Uterus (tissue), 4 donors: ENCODE data around the gene VWA3B. TPM values are rescaled to one million over a fixed set of nuclear protein-coding genes. Genes with fewer than 3 reads are reported as not detected.

Experiments
- DNase-seq, 2 donors: peaks; one replicate each; pipeline ENCODE4 v3.0.0-alpha.2; 2019 to 2020
- H3K27ac ChIP-seq, 2 donors: fragments of 200-600 bp; sonication (generic); 1 replicate in 1 of 2; 2 replicates in 1 of 2; pipeline ENCODE4 v1.5.1; 2016 to 2018
- H3K27me3 ChIP-seq, 2 donors: fragments of 200-600 bp; sonication (generic); one replicate each; pipeline ENCODE4 v1.5.1; 2018 to 2019; ENCODE audit warnings: control low read depth in 1 of 2
- H3K36me3 ChIP-seq, 2 donors: fragments of 200-600 bp; sonication (generic); one replicate each; pipeline ENCODE4 v1.5.1; 2019; ENCODE audit warnings: control low read depth in 1 of 2
- H3K4me1 ChIP-seq, 2 donors: fragments of 200-600 bp; sonication (generic); one replicate each; pipeline ENCODE4 v1.5.1; 2018 to 2019; ENCODE audit warnings: control low read depth in 1 of 2
- H3K4me3 ChIP-seq, 2 donors: fragments of 200-600 bp; sonication (generic); 1 replicate in 1 of 2; 2 replicates in 1 of 2; pipeline ENCODE4 v1.5.1; 2018 to 2019; ENCODE audit warnings: mild to moderate bottlenecking in 1 of 2
- H3K9me3 ChIP-seq, 2 donors: fragments of 200-600 bp; sonication (generic); one replicate each; pipeline ENCODE4 v1.5.1; 2019; ENCODE audit warnings: control low read depth in 1 of 2
- POLR2A ChIP-seq, 2 donors: fragments of 450-650 bp; IDR thresholded peaks; one replicate each; pipeline ENCODE4 v1.6.1; 2016; ENCODE audit warnings: antibody characterized with exemption in 2 of 2, mild to moderate bottlenecking in 1 of 2, moderate library complexity in 1 of 2
- intact Hi-C: fragments of 100-400 bp; cut with DNase I; formaldehyde crosslinking; loops from one replicate; pipeline ENCODE4 v1.15.1; 2023; ENCODE audit warnings: low total_unique reads
- total RNA-seq, 4 donors: library from RNA; depleted of rRNA in 3 of 4; stranded (reverse); fragments of >200 nt in 3 of 4; gene quantifications; one replicate each; pipeline versions ENCODE4 v1.1.0 to v1.2.4, GENCODE V29; 2014 to 2023
- TF ChIP-seq, protein P1 (sequence below), 4 experiments: fragments of 200-600 bp in 2 of 4; fragments of 450-650 bp in 2 of 4; sonication (generic) in 2 of 4; IDR thresholded peaks; one replicate each; pipeline ENCODE4 v1.5.1; 2016 to 2019; ENCODE audit warnings: antibody characterized with exemption in 4 of 4, mild to moderate bottlenecking in 2 of 4, moderate library complexity in 1 of 4
- donor health status: DM: yes; HTN: yes; CAD: no.

The VWA3B gene
- total RNA-seq, 4 donors from 2014 or later: 0.98 to 2.1 TPM; not detected in 2

DNA sequence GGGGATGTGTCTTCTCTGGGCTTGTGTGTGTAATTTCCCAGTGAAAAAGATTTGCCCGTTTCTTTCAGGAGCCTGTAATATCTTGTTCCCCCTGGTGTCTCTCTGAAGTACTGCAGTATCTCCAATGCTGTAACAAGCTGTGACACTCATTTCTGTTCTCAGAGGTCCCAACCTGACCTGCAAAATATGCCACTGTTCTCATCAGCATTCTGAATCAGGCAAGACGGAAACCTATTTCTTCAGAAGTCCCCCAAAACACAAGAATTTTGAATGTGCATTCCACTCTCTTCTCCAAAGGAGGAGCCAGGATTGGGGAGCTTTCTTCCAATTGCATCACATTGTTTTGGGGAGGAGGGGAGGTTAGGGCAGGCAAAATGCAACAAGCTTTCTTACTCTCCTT is 182.3 kb downstream of the VWA3B start:
- no peaks in the 10 kb centered on the region for H3K4me1 ChIP-seq
- H3K36me3 ChIP-seq: no peaks in the 10 kb centered on the region
- H3K4me3 ChIP-seq: no peak overlapping the region
- no peak for DNase-seq
- H3K27me3 ChIP-seq: no peaks in the 10 kb centered on the region
- no peaks in the 10 kb centered on the region for H3K9me3 ChIP-seq
- intact Hi-C loops: no loop called here
- TF ChIP-seq, protein P1, sequence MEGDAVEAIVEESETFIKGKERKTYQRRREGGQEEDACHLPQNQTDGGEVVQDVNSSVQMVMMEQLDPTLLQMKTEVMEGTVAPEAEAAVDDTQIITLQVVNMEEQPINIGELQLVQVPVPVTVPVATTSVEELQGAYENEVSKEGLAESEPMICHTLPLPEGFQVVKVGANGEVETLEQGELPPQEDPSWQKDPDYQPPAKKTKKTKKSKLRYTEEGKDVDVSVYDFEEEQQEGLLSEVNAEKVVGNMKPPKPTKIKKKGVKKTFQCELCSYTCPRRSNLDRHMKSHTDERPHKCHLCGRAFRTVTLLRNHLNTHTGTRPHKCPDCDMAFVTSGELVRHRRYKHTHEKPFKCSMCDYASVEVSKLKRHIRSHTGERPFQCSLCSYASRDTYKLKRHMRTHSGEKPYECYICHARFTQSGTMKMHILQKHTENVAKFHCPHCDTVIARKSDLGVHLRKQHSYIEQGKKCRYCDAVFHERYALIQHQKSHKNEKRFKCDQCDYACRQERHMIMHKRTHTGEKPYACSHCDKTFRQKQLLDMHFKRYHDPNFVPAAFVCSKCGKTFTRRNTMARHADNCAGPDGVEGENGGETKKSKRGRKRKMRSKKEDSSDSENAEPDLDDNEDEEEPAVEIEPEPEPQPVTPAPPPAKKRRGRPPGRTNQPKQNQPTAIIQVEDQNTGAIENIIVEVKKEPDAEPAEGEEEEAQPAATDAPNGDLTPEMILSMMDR (IDR thresholded peaks at IDR 0.05): peak in 3 of 4 experiments; percentile 20 to 40 (median 36)
- TF ChIP-seq POLR2A (IDR thresholded peaks at IDR 0.05): no peak
- peak overlapping the region in 1 of 2 donors; percentile 19 for H3K27ac ChIP-seq

DNA sequence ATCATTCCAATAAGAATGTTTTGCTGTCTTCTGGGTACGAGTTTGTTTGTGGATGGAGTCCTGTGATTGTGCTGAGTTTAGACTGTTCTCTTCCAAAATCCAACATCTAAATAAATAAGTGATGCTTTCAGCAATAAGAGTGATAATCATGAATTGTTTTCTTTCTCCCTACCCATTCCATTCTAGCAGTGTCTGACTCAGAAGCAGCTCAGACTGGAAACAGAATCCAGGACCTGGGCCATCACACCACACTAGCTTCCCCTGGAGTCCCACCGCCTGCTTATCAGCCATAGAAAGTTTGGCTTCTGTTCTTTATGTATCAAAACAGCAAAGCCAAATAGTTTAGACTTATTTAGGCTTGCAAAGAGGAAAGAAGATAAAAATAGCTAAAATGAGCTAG is 182.9 kb downstream of the VWA3B start:
- no peaks in the 10 kb centered on the region for H3K27me3 ChIP-seq
- peak overlapping the region in 1 of 2 donors; percentile 35 for H3K27ac ChIP-seq
- TF ChIP-seq, protein P1 (IDR thresholded peaks at IDR 0.05): no peak
- TF ChIP-seq POLR2A (IDR thresholded peaks at IDR 0.05): no peak
- no peaks in the 10 kb centered on the region for H3K4me1 ChIP-seq
- no peaks in the 10 kb centered on the region for H3K36me3 ChIP-seq
- no peak overlapping the region for H3K4me3 ChIP-seq
- intact Hi-C loops: no loop called here
- no peaks in the 10 kb centered on the region for H3K9me3 ChIP-seq
- no peak for DNase-seq

DNA sequence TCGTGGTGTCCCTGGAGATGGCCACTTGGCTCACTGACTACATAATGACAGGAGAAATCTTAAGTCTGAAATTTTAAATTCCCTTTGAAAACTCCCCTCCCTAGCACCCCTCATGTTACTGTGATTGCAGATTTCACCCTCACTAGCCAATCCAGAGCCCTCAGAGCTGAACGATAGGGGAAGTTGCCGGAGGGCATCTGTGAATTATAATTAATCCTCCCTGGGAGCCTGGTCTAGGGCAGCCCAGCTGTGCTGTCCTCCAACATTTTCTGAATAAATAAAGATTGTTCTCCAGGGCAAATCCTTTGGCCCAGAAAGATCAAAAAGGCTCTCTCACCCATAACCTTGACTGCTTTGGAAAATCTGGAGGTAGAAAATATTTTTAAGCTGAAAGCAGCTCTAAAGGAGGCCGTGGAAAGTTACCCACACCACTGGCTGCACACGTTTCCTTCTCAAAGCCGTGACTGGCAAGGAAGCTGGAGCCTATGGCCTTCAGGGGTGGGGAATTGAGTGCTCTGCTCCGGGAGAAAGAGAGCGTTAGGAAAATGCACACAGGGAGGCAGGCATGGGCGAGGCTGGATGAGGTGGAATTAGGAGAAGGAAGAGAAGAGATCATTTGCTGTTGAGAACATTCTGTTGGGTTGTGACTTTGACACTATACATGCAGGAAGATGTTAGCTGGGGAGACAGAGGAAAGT is 190.3 kb downstream of the VWA3B start:
- DNase-seq: no peak
- intact Hi-C loops: no loop called here
- Histone ChIP-seq H3K9me3 (no peaks in the 10 kb centered on the region), H3K27me3 (no peaks in the 10 kb centered on the region), H3K27ac (no peak overlapping the region), H3K36me3 (no peaks in the 10 kb centered on the region), H3K4me1 (no peaks in the 10 kb centered on the region), H3K4me3 (no peak overlapping the region)
- TF ChIP-seq, protein P1 (IDR thresholded peaks at IDR 0.05): no peak
- TF ChIP-seq POLR2A (IDR thresholded peaks at IDR 0.05): no peak

DNA sequence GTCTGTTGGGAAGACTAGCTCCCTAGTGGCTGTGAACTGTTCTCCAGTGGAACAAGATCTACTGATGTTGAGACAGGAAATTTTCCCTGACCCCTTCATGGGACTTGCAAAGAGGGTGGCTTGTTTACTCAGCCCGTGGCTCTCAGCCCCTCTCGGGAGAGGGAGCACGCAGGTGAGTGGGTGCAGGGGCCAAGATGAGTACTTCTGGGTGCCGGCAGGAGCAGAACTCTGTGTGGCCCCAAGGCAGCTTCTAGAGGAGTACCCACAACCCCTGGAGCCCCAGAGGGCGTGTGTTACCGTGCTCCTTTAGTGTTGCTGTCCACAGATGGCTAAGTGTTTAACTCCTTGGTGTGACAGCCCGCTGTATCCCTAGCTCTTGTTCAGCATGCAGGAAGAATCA is 191.1 kb downstream of the VWA3B start:
- Histone ChIP-seq H3K9me3 (no peaks in the 10 kb centered on the region), H3K4me1 (no peaks in the 10 kb centered on the region), H3K36me3 (no peaks in the 10 kb centered on the region), H3K4me3 (no peak overlapping the region), H3K27ac (no peak overlapping the region), H3K27me3 (no peaks in the 10 kb centered on the region)
- no peak for DNase-seq
- intact Hi-C loops: no loop called here
- no peak for TF ChIP-seq POLR2A (IDR thresholded peaks at IDR 0.05)
- TF ChIP-seq, protein P1 (IDR thresholded peaks at IDR 0.05): no peak

DNA sequence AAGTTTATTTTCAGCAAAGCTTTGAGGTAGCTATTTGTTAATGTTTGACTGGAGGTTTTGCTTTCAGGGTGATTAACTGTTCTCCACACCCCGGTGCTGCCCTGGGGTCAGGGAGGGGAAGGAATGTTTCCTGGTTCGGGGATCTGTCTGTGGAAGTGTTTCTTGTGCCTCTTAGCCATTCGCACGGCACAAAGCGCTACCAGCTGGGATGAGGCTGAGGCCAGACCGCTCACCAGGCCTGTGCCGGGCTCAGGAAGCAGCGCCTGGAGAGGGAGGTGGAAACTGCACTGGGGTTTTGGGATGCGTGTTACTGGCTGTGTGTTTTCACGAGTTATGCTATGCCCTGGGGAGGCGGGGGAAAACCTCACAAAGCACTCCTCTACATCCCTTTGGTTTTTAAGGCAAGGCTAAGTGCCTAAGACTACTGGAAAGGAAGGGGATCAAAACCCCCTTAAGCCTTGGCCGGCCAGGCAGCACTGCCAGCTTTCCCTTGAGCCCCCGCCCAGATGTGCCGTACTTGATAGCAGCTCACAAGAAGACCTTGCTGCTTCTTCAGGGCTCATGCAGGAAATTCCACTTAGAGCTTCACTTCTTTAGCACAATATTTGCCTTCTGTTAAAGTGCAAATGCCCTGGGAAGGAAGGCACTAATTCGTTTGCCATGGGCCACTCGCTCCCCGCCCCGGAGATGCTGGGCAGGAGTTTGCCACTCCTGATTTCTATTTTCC is 193.6 kb downstream of the VWA3B start:
- no peak for DNase-seq
- Histone ChIP-seq H3K4me3 (no peak overlapping the region), H3K27ac (no peak overlapping the region), H3K27me3 (no peaks in the 10 kb centered on the region), H3K4me1 (no peaks in the 10 kb centered on the region), H3K36me3 (no peaks in the 10 kb centered on the region), H3K9me3 (no peaks in the 10 kb centered on the region)
- TF ChIP-seq, protein P1 (IDR thresholded peaks at IDR 0.05): no peak
- TF ChIP-seq POLR2A (IDR thresholded peaks at IDR 0.05): no peak
- intact Hi-C loops: no loop called here
